Chondrocyte (in vitro differentiated cells): Measurements from ENCODE around the gene SYNCRIP. TPM values are rescaled to one million over a fixed set of nuclear protein-coding genes. Genes with fewer than 3 reads are reported as not detected.

Experiments used
- DNase-seq: peaks from one replicate; pipeline ENCODE4 v3.0.0; 2021; ENCODE audit warnings: mixed read lengths, low spot score
- H3K27ac Mint-ChIP-seq: one replicate; pipeline ENCODE4 v1.8.0; 2021; ENCODE audit warnings: mild to moderate bottlenecking, moderate library complexity, mixed read lengths; ENCODE audit not compliant: unreplicated experiment
- H3K27me3 Mint-ChIP-seq: 2 replicates; pipeline ENCODE4 v1.8.0; 2021; ENCODE audit warnings: low read depth, mixed read lengths
- H3K36me3 Mint-ChIP-seq: 2 replicates; pipeline ENCODE4 v1.8.0; 2021; ENCODE audit warnings: low read depth, mixed read lengths
- H3K4me1 Mint-ChIP-seq: 2 replicates; pipeline ENCODE4 v1.8.0; 2021; ENCODE audit warnings: low read depth, mild to moderate bottlenecking, mixed read lengths
- H3K4me3 Mint-ChIP-seq: one replicate; pipeline ENCODE4 v1.8.0; 2021; ENCODE audit warnings: mild to moderate bottlenecking, moderate library complexity, mixed read lengths; ENCODE audit not compliant: unreplicated experiment
- H3K9me3 Mint-ChIP-seq: 2 replicates; pipeline ENCODE4 v1.8.0; 2021; ENCODE audit warnings: low read depth, mixed read lengths
- CTCF ChIP-seq: fragments of 200-600 bp; sonication (generic); IDR thresholded peaks from 2 replicates; pipeline ENCODE4 v1.5.0; 2021; ENCODE audit warnings: antibody characterized with exemption, mild to moderate bottlenecking, moderate library complexity
- total RNA-seq: library from RNA; stranded (reverse); gene quantifications from 3 replicates; pipeline ENCODE4 v1.2.1, GENCODE V29; 2021

Gene SYNCRIP
- total RNA-seq, 1 donor from 2014 or later, result 90.5 TPM

DNA sequence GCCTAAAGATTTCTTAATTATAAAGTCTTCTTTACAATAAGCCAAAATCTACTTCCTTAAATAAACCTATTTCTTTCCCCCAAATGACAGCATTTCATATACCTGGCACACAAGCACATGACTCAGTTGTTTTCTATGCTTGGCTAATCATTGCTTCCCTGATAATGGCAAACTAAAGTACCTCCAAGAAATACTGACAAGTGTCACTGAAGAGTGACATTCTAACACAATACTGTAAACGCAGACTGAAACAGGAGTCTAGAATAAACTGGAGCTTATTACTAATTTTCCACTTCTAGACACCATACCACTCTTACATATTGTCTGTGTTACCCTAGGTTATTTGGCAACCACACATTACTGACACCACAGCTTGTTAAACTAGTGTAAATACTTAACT is 14.3 kb downstream of the SYNCRIP start:
- Mint-ChIP-seq H3K4me1 (peaks cover 33% of the 10 kb centered on the region), H3K27ac (no peak overlapping the region), H3K27me3 (no peaks in the 10 kb centered on the region), H3K36me3 (peaks cover 29% of the 10 kb centered on the region), H3K4me3 (no peak overlapping the region), H3K9me3 (no peaks in the 10 kb centered on the region)
- no peak for DNase-seq
- TF ChIP-seq CTCF, result no peak

DNA sequence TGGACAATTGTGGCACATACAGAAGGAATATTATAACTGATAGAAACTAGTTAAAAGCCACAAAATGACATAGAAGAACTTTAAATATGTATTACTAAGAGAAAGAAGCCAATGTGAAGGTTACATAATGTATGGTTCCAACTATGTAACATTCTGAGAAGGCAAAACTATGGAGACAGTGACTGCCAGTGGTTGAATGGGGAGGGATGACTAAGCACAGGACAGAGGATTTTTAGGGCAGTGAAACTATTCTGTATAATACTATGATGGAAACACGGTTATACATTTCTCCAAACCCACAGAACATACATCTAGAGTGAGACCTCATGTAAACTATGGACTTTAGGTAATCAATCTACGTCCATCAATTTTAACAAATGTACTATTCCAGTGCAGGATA is 22.4 kb downstream of the SYNCRIP start:
- no peak for TF ChIP-seq CTCF
- Mint-ChIP-seq H3K36me3 (peaks cover 42% of the 10 kb centered on the region), H3K9me3 (no peaks in the 10 kb centered on the region), H3K27ac (no peak overlapping the region), H3K27me3 (no peaks in the 10 kb centered on the region), H3K4me1 (peaks cover 32% of the 10 kb centered on the region), H3K4me3 (no peak overlapping the region)
- DNase-seq, result no peak

DNA sequence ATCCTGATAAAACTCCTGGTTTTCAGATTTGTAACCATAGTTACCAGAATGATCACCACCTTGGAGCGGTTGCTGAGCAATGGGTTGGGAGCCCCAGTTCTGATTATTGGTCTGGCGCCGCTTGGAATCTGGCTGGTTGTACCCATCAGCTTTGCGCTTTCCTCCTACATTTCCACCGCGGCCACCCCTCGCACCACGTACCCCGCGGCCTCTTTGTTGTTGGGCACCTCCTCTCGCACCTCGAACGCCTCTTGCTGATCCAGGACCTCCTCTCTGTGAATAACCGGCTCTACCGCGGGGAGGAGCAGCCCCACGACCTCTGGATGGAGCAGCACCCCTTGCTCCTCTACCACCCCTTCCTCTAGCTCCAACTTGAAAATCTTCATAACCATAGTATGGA is 27.9 kb downstream of the SYNCRIP start:
- Mint-ChIP-seq H3K4me1 (peaks cover 9% of the 10 kb centered on the region), H3K4me3 (no peak overlapping the region), H3K9me3 (no peaks in the 10 kb centered on the region), H3K36me3 (peaks cover 41% of the 10 kb centered on the region), H3K27ac (peak overlapping the region; percentile 74), H3K27me3 (no peaks in the 10 kb centered on the region)
- no peak for TF ChIP-seq CTCF
- no peak for DNase-seq

- H3K4me1 Mint-ChIP-seq, result peaks cover 9% of the 10 kb centered on the region
- no peaks in the 10 kb centered on the region for H3K9me3 Mint-ChIP-seq
- H3K27ac Mint-ChIP-seq, result peak overlapping the region; percentile 69
- no peak for TF ChIP-seq CTCF
- H3K4me3 Mint-ChIP-seq, result no peak overlapping the region
- no peak for DNase-seq
- H3K36me3 Mint-ChIP-seq, result peaks cover 37% of the 10 kb centered on the region
- H3K27me3 Mint-ChIP-seq, result no peaks in the 10 kb centered on the region
Measured at GRCh38 chr6:85612690-85613474, 29.8 kb downstream of the SYNCRIP start.

GRCh38 chr6:85610182-85610895 is 32.3 kb downstream of the SYNCRIP start:
- no peaks in the 10 kb centered on the region for H3K9me3 Mint-ChIP-seq
- H3K4me1 Mint-ChIP-seq, result peaks cover 9% of the 10 kb centered on the region
- H3K27me3 Mint-ChIP-seq, result no peaks in the 10 kb centered on the region
- peak overlapping the region; percentile 42 for H3K27ac Mint-ChIP-seq
- peaks cover 30% of the 10 kb centered on the region for H3K36me3 Mint-ChIP-seq
- no peak for TF ChIP-seq CTCF
- no peak for DNase-seq
- no peak overlapping the region for H3K4me3 Mint-ChIP-seq
